Measurements from ENCODE around the gene BOD1.
"Not testable (repeated sequence)": the region's sequence is repeated elsewhere in the genome, so short reads cannot be mapped to it uniquely, and the experiment has no call there.

The BOD1 gene

DNA sequence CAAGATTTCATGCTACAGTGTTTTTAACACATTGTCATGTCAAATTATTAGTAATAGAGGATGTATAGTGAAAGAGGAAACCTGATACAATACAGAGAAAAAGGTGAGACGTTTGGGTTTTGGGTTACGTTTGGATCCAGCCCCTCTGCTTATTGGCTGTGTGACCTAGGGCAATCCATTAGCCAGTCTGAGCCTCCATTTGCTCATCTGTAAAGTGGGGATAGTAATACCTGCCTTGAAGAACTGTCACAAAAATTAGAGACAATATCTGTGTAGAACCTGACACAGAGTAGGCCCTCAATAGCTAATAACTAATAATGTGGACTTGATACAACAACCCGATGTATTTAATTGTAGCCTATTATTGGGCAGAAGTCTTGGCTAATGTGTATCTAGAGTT is 4.3 kb upstream of the BOD1 start:
- H3K4me3 ChIP-seq (ENCODE audit: low read depth, low read length): no peak overlapping the region

DNA sequence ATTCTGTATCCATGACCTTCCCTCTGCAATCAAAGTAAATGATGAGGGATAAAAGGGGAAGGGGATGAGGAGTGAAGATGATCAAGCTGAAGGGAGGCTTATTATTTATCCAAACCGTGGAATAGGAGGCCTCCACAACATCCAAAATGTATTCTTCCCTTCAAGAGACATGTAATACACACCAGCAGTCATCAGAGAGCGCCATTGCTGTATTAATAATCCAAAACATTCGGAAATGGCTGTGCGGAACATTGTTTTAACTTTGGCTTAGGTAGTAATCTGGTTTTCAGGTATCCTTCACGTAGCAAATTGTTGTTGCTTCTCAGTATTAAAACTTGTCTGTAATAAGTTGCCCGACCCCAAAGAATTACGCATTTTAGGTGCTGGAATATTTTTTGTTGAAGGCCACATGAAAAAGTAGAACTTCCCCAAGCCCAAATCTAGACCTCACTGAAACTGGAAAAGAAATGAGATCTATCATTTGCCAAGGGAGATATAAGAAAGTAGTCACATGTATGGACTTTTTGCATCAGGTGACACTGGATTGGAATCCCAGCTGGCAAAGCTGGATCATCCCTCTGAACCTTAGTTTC is 2.6 kb upstream of the BOD1 start:
- no peak overlapping the region for H3K4me3 ChIP-seq (ENCODE audit: low read depth, low read length)

DNA sequence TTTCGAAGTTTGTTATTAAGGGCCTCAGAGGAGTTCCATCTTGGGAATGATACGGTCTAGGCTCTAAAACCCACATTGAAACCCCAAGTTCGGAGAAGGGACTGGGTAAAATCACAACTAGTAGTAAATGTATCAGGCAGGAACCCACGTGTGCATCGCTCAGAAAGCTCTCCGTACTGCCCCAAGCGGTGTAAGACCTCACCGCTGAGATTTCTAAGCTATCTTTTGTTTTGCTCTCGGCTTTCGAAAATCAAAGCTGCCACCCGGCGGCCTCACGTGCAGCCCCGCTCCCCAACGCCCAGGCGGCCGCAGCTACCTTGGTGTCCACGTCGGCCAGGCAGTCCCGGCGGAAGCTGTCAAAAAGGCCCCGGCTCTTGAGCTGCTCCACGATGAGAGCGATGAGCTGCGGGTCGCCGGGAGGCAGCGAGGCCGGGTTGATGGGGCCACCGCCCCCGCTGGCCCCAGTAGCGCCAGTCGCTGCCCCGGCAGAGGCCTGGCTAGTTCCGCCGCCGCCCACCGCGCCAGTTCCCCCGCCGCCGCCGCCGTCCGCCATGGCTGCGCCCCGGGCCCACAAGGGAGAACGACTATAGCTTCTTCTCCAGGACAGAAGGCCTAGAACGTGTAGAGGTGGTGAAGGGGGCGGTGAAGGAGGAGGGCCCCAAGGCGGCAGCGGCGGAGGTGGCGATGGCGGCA is 420 bp downstream of the BOD1 start:
- peak overlapping the region; percentile 83 for H3K4me3 ChIP-seq (ENCODE audit: low read depth, low read length)

DNA sequence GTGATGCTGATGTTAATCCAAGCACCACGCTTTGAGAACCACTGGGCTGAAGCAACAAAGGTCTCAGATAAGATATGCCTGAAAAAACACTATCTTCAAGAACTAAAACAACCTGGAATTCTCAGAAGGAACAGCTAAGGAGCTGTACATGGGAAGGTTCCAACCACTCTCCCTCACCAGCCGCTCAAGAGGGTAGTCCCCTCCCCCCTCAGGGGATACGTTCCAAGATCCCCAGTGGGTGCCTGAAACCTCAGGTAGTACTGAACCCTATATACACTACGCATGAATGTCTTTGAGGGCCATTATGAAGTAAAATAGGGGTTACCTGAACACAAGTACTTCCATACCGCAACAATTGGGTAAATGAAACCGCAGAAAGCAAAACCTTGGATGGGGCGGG is 1.9 kb downstream of the BOD1 start:
- no peak overlapping the region for H3K4me3 ChIP-seq (ENCODE audit: low read depth, low read length)

DNA sequence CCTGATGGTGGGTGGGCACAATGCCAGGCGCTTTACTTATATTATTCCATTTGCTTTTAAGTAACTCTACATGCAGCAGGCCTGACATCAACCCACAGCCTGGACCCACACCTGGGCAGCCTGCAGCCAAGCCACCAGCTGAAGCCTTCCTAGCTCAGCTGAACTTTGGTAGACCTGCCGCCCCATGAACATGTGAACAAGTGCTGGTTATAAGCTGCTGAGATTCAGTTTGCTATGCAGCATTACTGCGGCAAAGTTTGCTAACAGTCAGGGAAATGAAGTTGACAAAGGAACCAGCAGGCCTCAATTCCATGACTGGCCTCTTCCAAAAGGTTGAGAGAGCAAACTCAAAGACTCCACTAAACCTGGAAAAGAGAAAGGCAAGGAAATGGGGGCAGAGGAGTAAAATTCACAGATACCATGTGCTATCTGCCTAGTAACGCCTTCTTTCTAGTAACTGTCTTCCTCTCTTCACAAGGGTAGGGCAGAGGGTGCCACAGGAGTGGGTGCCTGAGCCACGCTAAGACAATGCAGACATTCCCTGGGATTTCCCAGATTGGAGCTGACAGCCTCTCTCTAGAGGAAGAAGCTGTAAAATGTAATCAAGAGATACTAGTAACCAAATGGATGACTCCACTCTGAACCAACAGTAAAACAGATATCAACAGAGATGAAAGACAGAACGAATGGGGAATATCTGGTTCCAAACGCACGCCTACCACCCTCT is 2.9 kb downstream of the BOD1 start:
- no peak overlapping the region for H3K4me3 ChIP-seq (ENCODE audit: low read depth, low read length)

DNA sequence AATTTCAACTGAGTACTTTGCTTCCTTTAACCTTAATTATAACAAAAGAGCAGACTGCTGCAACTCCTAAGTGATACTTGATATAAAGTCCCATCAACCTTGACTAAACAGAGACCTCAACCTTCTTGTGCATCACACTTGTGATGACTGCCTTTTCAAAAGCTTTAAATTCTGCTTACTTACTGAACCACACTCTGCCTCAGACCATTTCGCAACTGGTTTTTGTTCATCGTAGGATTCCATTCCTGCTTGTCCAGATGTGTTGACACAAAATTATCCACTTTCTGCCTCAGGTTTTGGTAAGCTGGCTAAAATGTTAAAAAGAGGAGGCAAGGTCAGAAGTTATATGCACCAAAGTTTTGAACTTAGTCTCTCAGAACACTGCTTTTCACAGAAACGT is 3.5 kb downstream of the BOD1 start:
- no peak overlapping the region for H3K4me3 ChIP-seq (ENCODE audit: low read depth, low read length)

DNA sequence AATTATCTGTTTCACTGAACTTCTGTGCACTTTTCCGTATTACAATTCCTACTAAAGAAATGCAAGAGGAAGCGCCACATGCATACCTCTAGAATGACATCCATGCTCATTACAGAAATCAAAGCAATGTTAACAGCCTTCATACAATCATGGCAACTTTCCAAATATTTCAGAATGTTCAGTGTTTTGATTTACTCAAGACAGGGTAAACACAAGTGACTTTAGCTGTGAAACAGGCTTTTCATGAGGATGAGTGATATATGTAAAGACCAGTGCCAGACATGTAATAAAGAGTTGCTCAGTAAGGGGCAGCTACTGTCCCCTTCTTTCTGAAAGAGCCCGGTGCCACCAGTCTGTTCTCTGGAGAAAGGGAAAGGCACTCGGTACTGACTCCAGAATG is 4.7 kb downstream of the BOD1 start:
- H3K4me3 ChIP-seq (ENCODE audit: low read depth, low read length): no peak overlapping the region

DNA sequence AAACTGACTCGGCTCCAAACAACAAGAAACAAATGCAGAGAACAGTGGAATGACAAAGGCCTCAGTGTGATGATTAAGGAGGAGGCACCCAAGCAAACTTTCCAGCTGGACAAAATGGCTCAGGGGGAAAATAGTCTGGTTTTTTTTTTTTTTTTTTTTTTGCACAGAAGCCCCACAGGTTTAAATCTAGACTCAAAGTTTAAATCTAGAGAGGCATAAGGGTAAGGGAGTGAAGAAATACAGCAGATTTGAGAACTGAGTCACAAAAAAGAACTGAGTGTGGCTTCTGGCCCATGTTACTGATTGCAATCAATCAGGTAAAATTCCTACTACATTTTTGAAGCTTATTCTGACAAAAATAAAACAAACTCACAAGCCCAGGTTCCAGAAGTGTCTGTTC is 12.3 kb downstream of the BOD1 start:
- H3K4me3 ChIP-seq (ENCODE audit: low read depth, low read length): no peak overlapping the region

DNA sequence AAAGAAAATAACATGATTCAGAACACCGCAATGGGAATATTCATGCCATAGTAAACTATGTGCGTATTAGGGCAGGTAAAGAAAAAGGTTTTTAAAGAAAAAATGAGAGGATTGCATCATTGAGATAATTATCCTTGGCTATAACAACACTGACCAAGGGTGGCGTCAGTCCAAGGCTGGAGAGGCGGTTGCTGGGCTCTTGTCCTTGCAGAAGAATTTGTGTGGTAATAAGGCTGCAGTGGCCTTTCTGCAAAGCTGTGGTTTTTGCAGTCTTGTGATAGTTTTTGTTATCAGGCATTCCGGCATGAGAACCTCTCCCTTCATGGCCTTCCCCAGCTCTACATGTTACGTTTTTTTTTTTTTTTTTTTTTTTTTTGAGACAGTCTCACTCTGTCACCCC is 14.0 kb downstream of the BOD1 start:
- H3K4me3 ChIP-seq (ENCODE audit: low read depth, low read length): no peak overlapping the region

DNA sequence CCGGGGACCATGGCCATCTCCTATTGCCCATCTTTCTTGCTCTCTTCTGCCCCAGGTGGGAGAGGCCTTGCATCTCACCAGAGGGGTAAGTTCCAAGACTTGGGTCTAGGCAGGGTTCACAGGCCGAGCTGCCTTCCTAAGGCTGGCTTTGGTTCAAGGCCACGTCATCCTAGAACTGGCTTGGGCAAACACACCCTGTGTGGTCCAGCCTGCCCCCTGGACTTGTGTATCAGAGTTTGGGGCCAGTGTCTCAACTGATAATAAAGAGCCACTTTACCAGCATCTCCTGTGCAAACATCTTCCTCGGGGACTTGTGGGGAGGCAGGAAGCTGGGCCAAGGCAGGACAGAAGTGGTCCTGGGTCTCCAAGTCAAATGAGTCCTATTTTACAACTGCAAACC is 17.8 kb downstream of the BOD1 start:
- no peak overlapping the region for H3K4me3 ChIP-seq (ENCODE audit: low read depth, low read length)

DNA sequence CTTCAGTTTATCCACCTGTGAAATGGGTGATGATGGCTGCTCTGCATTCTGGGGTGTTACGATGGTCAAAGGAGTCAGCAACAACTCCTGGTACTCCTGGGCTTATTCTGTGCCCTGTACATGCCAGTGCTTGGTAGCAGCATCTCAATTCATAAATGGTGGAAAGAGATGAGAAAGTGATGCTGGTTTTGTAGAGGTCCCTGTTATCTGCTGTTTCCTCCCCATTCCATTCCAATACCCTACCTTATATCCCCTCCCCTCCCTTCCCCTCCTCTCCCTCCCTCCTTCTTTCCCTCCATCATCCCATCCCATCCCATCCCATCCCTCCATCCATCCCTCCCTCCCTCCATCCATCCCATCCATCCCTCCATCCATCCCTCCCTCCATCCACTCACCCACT is 19.1 kb downstream of the BOD1 start:
- H3K4me3 ChIP-seq (ENCODE audit: low read depth, low read length): no peak overlapping the region

DNA sequence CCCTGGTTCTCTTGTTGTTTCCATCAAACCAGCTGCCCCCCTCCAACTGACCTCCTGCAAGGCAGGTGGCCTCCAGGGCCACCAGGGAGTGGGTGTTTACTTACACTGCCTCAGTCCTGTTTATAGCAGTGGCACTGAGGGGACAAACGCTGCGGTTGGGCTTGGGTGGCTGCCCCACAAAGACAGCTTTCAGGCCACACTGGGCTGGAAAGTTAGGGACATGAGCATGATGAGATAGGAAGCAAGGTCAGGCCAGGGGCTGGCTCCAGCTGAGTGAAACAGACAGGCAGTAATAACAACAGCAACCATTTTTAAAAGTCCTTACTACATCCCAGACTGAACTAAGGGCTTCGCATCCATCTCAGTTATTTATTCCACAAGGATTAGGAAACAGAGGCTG is 20.6 kb downstream of the BOD1 start:
- H3K4me3 ChIP-seq (ENCODE audit: low read depth, low read length): no peak overlapping the region

DNA sequence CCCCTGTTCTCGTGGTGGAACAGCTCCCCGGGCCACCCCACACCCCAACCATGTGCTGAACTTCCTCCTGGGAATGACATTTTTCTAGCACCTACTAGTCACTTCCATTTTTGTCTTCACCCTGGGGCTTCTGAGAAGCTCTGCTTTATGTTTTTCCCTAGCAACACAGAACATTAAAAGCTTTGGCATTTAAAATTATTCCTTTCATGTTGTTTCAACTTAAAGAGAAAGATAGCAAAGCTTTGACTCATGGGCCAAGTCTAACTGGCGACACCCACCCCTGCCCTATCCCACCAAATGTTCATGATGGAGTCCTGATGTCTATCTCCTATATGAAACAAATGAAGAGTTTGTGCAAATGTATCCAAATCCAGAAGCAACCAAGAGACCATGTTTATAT is 22.4 kb downstream of the BOD1 start:
- H3K4me3 ChIP-seq (ENCODE audit: low read depth, low read length): no peak overlapping the region

DNA sequence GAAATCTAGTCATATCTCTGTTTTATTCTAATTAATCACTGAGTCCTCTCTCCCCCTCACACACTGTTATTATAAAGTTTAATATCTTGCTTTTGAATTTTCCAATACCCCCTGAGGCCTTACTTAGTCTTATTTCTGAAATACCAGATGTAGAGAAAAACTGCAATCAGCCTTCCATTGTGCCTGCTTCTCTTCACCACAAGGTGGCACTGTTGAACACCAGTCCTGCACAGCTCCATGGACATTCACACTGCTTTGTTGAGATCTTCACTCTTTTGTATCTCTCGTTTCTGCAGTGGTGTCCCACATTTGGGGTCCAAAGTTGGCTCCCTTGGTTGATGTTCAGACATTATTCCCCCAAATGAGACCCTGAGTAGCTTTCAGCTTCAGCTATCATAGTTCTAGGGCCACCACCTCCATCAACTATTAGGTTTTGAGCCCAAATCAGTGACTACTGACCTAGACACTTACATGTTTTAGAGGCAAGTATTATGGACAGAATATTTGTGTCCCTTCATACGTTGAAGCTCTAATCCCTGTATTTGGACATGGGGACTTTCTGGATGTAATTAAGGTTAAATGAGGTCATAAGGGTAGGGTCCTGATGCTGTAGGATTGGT is 24.3 kb downstream of the BOD1 start:
- H3K4me3 ChIP-seq (ENCODE audit: low read depth, low read length): no peak overlapping the region

DNA sequence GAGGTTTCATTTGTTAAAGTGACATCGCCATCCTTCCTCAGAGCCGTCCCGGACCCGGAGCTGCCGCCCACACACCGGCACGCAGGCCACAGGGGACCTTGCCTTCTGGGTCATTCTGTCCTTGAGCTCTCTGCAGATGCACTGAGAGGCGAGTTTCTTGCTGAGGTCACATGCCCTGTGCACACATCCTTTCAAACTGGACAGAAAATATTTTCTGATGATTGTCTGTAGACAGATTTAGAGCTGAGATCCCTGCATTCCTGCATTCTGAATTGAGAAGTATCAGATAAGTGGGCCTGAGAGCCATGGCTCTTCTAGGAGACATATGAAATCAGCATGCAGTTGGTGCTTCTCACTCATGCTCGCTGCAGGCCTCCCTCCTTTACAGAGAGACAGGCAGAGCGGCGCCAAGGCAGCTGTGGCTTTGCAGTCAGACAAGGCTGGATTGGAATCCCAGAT is 25.4 kb downstream of the BOD1 start:
- H3K4me3 ChIP-seq (ENCODE audit: low read depth, low read length): no peak overlapping the region

DNA sequence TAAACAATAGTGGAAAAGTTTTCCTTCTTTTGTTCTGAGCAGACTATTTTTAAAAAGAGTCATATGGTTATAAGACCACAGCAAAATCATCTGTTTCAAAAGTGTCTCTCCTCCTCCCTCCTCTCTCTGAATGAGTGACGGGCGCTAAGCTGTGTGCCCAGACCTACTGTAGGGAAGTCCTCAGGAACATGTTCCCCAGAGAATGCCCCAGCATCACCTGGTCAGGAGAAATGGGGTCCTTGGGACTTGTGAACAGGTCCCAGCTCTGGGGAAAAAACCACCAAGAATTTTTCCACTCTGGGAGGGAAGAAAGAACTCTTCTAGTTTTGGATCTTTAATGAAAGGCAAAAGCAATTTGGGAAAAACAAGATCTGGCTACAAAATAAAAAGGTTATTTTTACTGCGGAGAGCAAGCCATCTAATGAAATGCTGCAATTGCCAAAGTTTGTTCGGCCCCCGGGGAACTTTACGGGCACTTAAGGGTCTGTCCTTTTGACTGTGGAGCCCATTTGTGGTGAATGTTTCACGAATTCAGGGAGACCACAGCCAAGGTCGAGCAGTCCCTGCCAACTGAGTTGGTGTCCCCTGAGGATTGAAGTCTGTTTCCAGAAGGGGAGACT is 25.9 kb downstream of the BOD1 start:
- no peak overlapping the region for H3K4me3 ChIP-seq (ENCODE audit: low read depth, low read length)

DNA sequence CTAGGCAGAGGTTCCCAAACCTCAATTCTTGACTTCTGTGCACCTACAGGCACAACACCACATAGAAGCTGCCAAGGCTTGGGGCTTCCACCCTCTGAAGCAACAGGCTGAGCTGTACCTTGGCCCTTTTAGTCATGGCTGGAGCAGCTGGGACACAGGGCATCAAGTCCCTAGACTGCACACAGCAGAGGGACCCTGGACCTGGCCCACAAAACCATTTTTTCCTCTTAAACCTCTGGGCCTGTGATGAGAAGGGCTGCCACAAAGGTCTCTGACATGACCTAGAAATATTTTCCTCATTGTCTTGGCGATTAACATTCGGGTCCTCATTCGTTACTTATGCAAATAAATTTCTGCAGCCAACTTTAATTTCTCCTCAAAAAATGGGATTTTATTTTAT is 30.3 kb downstream of the BOD1 start:
- not testable (repeated sequence) for H3K4me3 ChIP-seq (ENCODE audit: low read depth, low read length)

DNA sequence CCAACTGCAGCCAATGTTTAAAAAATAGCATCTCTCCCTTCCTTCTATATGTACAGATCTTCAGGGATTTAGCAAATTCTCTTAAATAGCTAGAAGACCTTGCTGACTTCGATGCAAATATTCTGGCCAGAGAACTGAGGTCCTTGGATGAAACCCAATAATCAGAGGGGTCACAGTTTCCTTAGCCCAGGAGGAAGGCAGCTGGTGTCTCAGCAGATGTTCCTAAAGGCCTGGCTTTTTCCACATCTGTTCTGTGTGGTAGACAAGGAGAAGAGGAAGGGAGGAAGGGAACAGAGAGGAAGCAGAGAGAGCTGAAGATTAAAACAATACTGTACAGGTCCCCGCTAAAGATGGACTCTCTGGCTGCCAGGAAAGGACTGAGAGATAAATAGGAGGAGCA is 33.1 kb downstream of the BOD1 start:
- no peak overlapping the region for H3K4me3 ChIP-seq (ENCODE audit: low read depth, low read length)

DNA sequence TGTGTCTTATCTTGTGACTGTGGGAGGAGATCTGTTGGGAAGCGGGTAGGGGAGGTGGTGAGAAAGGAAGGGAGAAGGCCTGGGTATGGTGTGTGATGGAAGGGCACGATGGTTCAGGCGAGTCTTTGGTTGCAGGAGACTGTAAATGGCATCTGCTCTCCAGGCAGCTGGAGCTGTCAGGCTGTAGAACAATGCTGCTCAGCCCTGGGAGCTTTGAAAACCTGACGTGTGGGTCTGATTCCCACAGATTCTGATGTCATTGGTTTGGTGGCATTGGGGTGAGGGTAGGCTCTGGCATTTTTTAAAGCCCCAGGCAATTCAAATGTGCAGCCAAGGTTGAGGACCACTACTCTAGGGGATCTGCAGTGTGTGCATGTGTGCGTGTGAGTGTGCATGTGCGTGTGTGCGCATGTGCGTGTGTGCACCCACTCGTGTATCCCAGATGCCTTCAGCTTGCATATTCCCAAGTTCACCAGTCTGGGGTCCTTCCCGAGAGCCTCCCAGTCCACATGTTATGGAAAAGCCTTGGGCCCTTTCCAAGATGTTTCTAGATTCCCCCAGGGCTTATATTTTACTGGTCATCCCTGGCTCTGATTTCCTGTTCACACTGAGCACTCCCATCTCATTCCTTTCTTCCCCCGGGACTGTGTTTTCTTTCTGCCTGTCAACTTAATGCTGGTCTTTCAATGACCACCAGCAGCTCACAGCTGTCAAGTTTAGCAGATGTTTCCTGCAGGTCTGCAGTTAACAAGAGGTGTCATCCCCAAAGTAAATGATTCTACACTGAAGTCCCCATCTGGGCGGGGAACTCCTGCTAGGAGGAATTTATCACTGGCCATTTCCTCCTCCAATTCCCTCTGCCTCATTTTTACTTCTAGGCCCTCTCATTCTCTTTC is 34.0 kb downstream of the BOD1 start:
- no peak overlapping the region for H3K4me3 ChIP-seq (ENCODE audit: low read depth, low read length)

DNA sequence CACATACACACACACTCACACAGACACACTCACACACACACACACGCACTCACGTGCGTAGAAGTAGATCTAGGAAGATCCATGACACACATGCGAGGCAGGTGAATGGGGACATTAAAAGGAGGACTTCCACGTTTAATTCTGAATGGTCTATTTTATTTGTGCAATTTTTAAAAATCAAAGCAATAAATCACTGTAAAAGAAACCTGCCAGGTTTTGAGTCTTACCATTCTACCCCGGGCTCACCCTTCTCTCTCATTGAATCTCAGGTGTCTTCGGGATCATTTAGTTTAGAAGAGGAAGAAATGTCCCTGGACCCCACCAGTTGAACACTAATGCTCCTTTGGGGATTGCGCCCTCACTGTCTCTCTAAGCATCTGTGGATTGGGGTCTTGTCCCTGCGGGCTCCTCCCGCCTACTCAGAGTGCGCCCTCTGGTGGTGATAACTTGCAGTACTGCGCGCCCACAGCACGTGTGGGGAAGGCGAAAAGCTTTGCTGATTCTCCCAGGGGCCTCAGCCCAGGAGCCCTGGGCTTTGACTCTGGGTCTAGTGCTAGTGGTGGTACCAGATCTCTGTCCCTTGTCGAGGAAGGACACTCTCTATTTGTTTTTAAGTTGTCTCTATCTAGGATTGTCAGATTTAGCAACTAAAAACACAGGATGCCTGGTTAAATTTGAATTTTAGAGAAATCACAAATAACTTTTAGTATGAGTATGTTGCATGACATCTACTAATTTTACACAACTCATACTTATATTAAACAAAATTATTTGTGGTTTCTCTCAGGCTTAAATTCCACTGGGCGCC is 34.8 kb downstream of the BOD1 start:
- H3K4me3 ChIP-seq (ENCODE audit: low read depth, low read length): no peak overlapping the region
